ENCODE data around the gene STRN3.

GRCh38 chr14:30993071-30993470 lies 33.1 kb downstream of the STRN3 start:
- TF ChIP-seq CTCF (IDR thresholded peaks at IDR 0.05) = no peak
- no peak for TF ChIP-seq EP300 (IDR thresholded peaks at IDR 0.05)
- TF ChIP-seq POLR2AphosphoS5 (IDR thresholded peaks at IDR 0.05) = no peak
- no peak for TF ChIP-seq POLR2A (IDR thresholded peaks at IDR 0.05)

Data from sigmoid colon (tissue), 4 donors.